ENCODE results near the gene KRI1. TPM values are rescaled to one million over a fixed set of nuclear protein-coding genes. Genes with fewer than 3 reads are reported as not detected.

The KRI1 gene
- total and polyA plus RNA-seq, 9 donors: 12.3 to 28.9 (median 23.6) TPM

DNA sequence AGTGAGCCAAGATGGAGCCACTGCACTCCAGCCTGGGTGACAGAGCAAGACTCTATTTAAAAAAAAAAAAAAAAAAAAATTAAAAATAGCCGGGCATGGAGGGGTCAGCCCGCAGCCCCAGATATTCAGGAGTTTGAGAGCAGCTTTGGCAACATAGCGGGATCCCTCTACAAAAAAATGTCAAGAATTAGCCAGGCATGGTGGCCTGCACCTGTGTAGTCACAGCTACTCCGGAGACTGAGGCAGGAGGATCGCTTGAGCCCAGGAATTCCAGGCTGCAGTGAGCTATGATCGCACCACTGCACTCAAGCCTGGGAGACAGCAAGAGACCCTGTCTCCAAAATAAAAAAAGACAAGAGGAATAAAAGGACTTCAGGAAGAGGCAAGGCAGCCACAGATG, 20.6 kb upstream of the KRI1 start:
- DNase-seq: no peak
- H3K4me1 ChIP-seq (ENCODE audit: insufficient read depth): no peaks in the 10 kb centered on the region
- intact Hi-C loops (cut with DNase I): no loop called here
- WGBS, 3 donors: 66 to 80% (median 73%) methylated on average over 6 of the region's 6 CpGs
- no peak overlapping the region for H3K27ac ChIP-seq
- H3K36me3 ChIP-seq: no peaks in the 10 kb centered on the region
- no peaks in the 10 kb centered on the region for H3K27me3 ChIP-seq
- TF ChIP-seq, protein P1, sequence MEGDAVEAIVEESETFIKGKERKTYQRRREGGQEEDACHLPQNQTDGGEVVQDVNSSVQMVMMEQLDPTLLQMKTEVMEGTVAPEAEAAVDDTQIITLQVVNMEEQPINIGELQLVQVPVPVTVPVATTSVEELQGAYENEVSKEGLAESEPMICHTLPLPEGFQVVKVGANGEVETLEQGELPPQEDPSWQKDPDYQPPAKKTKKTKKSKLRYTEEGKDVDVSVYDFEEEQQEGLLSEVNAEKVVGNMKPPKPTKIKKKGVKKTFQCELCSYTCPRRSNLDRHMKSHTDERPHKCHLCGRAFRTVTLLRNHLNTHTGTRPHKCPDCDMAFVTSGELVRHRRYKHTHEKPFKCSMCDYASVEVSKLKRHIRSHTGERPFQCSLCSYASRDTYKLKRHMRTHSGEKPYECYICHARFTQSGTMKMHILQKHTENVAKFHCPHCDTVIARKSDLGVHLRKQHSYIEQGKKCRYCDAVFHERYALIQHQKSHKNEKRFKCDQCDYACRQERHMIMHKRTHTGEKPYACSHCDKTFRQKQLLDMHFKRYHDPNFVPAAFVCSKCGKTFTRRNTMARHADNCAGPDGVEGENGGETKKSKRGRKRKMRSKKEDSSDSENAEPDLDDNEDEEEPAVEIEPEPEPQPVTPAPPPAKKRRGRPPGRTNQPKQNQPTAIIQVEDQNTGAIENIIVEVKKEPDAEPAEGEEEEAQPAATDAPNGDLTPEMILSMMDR (IDR thresholded peaks at IDR 0.05): no peak
- TF ChIP-seq EP300 (IDR thresholded peaks at IDR 0.05) (no peak), POLR2A (IDR thresholded peaks at IDR 0.05) (no peak)
- no peak overlapping the region for H3K4me3 ChIP-seq
- no peaks in the 10 kb centered on the region for H3K9me3 ChIP-seq

DNA sequence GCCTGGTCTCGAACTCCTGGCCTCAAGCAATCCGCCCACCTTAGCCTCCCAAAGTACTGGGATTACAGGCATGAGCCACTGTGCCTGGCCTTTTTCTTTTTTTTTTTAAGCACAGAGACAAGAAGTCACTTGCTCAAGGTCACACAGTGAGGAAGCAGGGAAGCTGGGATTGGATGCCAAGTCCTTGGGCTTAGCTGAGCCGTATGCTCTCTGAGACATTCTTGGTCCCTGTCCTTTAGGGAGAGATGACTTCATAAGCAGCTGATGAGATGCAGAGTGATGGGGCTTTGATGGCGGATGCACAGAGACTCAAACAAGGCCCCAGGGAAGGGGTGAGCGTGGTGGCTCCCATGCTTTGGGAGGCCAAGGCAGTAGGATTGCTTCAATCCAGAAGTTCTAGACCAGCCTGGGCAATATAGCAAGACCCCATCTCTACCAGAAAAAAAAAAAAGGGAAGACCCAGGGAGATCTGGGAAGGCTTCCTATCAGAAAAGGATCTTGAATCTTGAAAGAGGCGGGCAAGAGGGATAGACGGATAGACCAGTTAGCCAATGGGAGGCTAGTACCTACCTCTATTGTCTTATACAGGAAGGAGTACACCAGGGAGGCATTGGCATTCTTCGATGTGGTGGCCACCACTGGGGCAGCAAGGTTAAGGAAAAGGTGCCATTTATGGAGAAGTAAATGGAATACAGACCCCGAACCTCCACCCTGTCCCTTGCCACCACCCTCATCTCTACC, 17.4 kb upstream of the KRI1 start:
- Histone ChIP-seq H3K27me3 (no peaks in the 10 kb centered on the region), H3K9me3 (no peaks in the 10 kb centered on the region), H3K4me3 (no peak overlapping the region), H3K36me3 (no peaks in the 10 kb centered on the region), H3K4me1 (ENCODE audit: insufficient read depth) (no peaks in the 10 kb centered on the region), H3K27ac (no peak overlapping the region)
- intact Hi-C loops (cut with DNase I): loop anchor here in 1 of 4 donors (5.0 kb wide), 2 partner anchors 109 to 279 kb away; no protein-coding TSS in a partner anchor
- no peak for DNase-seq
- TF ChIP-seq POLR2A (IDR thresholded peaks at IDR 0.05) (no peak), EP300 (IDR thresholded peaks at IDR 0.05) (no peak)
- TF ChIP-seq, protein P1 (IDR thresholded peaks at IDR 0.05): no peak
- 75 to 83% (median 80%) methylated on average over 9 of the region's 9 CpGs for WGBS, 3 donors

DNA sequence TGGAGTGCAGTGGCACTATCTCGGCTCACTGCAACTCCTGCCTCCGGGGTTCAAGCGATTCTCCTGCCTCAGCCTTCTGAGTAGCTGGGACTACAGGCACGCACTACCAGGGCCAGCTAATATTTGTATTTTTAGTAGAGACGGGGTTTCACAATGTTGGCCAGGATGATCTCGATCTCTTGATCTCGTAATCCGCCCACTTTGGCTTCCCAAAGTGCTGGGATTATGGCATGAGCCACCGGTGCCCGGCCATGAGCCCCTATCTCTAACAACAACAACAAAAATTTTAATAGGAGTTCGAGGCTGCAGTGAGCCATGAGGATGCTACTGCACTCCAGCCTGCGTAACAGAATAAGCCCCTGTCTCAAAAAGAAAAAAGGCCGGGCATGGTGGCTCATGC, 16.3 kb upstream of the KRI1 start:
- Histone ChIP-seq H3K27me3 (no peaks in the 10 kb centered on the region), H3K36me3 (no peaks in the 10 kb centered on the region), H3K4me3 (no peak overlapping the region), H3K27ac (no peak overlapping the region), H3K4me1 (ENCODE audit: insufficient read depth) (no peaks in the 10 kb centered on the region), H3K9me3 (no peaks in the 10 kb centered on the region)
- WGBS, 3 donors: 83 to 93% (median 89%) methylated on average over 13 of the region's 13 CpGs
- no peak for DNase-seq
- TF ChIP-seq POLR2A (IDR thresholded peaks at IDR 0.05) (no peak), EP300 (IDR thresholded peaks at IDR 0.05) (no peak)
- TF ChIP-seq, protein P1 (IDR thresholded peaks at IDR 0.05): no peak
- intact Hi-C loops (cut with DNase I): loop anchor here in 1 of 4 donors (5.0 kb wide), 2 partner anchors 110 to 280 kb away; no protein-coding TSS in a partner anchor

DNA sequence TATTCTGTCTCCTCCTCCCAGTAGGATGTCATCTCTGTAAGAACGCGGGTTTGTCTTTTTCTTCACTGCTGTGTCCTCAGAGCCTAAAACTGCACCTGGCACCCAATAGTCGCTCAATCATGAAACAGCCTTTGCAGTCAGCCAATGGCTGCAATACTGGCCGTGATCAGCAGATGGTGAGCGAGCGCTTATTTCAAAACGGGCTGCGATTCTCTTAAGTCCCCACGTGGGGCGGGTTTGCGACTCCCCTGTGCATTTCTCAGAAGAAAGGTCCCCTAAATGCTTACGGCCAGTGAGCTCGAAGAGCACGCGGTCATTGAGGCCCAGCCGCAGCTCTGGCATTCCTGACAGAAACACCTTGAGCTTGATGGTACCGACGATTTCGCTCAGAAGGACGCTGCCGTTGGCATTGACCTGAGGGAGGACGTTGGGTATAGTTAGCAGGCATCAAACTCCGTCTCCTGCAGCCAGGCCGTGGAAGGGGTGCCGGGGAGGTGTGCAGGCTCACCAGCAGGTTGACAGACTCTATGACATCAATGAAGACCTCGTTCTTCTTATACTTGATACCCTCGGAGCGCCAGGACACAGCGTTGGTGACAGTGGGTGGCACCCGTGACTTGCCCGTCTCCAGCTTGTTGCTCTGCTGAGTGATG, 15.3 kb upstream of the KRI1 start:
- Histone ChIP-seq H3K27ac (no peak overlapping the region), H3K9me3 (no peaks in the 10 kb centered on the region), H3K36me3 (no peaks in the 10 kb centered on the region), H3K27me3 (no peaks in the 10 kb centered on the region), H3K4me1 (ENCODE audit: insufficient read depth) (no peaks in the 10 kb centered on the region), H3K4me3 (no peak overlapping the region)
- DNase-seq: peak; percentile 77 to 91 (median 89)
- TF ChIP-seq, protein P1 (IDR thresholded peaks at IDR 0.05): peak; percentile 84 to 99 (median 98)
- TF ChIP-seq POLR2A (IDR thresholded peaks at IDR 0.05): no peak
- intact Hi-C loops (cut with DNase I): loop anchor here (1.0 to 5.0 kb wide), 4 partner anchors 63 to 281 kb away; no protein-coding TSS in a partner anchor
- WGBS, 3 donors: 16 to 24% (median 17%) methylated on average over 31 of the region's 31 CpGs

All from ovary (tissue), 9 donors.